ENCODE measurements around the gene RBM18.

Gene RBM18

GRCh38 chr9:122256206-122256605, 8.4 kb downstream of the RBM18 start:
- Histone ChIP-seq H3K27ac (ENCODE audit: low read depth, low read length, poor library complexity, severe bottlenecking) (no peak overlapping the region), H2AFZ (ENCODE audit: low read length) (no peak overlapping the region), H3K4me1 (ENCODE audit: insufficient read depth, low read length, severe bottlenecking) (no peaks in the 10 kb centered on the region), H3K9ac (ENCODE audit: low read length) (no peak overlapping the region), H3K4me2 (ENCODE audit: low read length) (no peak overlapping the region), H3K36me3 (ENCODE audit: insufficient read depth, low read length) (peaks cover 75% of the 10 kb centered on the region), H3K79me2 (ENCODE audit: insufficient read depth, low read length) (no peaks in the 10 kb centered on the region; the same call in 1 of the 2 replicates), H3F3A (ENCODE audit: insufficient read depth, low read length) (no peaks in the 10 kb centered on the region), H3K27me3 (ENCODE audit: insufficient read depth, low read length) (no peaks in the 10 kb centered on the region), H3K9me3 (ENCODE audit: low read length) (no peaks in the 10 kb centered on the region), H3K9me2 (ENCODE audit: low read depth, low read length) (no peaks in the 10 kb centered on the region), H4K20me1 (ENCODE audit: insufficient read depth, low read length) (no peaks in the 10 kb centered on the region; the same call in 1 of the 2 replicates), H3K4me3 (ENCODE audit: low read depth, low read length, poor library complexity, severe bottlenecking) (no peak overlapping the region)
- TF ChIP-seq CTCF (IDR thresholded peaks at IDR 0.05; ENCODE audit: low read length) (no peak), EZH2 (IDR thresholded peaks at IDR 0.05; ENCODE audit: borderline replicate concordance, low read length) (no peak)

GRCh38 chr9:122254761-122255160, 9.9 kb downstream of the RBM18 start:
- Histone ChIP-seq H3F3A (ENCODE audit: insufficient read depth, low read length) (no peaks in the 10 kb centered on the region), H3K27me3 (ENCODE audit: insufficient read depth, low read length) (no peaks in the 10 kb centered on the region), H3K9ac (ENCODE audit: low read length) (no peak overlapping the region), H3K27ac (ENCODE audit: low read depth, low read length, poor library complexity, severe bottlenecking) (no peak overlapping the region), H2AFZ (ENCODE audit: low read length) (no peak overlapping the region), H4K20me1 (ENCODE audit: insufficient read depth, low read length) (no peaks in the 10 kb centered on the region; the same call in 1 of the 2 replicates), H3K9me3 (ENCODE audit: low read length) (no peaks in the 10 kb centered on the region), H3K36me3 (ENCODE audit: insufficient read depth, low read length) (peaks cover 73% of the 10 kb centered on the region), H3K4me2 (ENCODE audit: low read length) (no peak overlapping the region), H3K4me1 (ENCODE audit: insufficient read depth, low read length, severe bottlenecking) (no peaks in the 10 kb centered on the region), H3K4me3 (ENCODE audit: low read depth, low read length, poor library complexity, severe bottlenecking) (no peak overlapping the region), H3K79me2 (ENCODE audit: insufficient read depth, low read length) (no peaks in the 10 kb centered on the region; the same call in 1 of the 2 replicates), H3K9me2 (ENCODE audit: low read depth, low read length) (no peaks in the 10 kb centered on the region)
- TF ChIP-seq EZH2 (IDR thresholded peaks at IDR 0.05; ENCODE audit: borderline replicate concordance, low read length) = no peak
- no peak for TF ChIP-seq CTCF (IDR thresholded peaks at IDR 0.05; ENCODE audit: low read length)

DNA sequence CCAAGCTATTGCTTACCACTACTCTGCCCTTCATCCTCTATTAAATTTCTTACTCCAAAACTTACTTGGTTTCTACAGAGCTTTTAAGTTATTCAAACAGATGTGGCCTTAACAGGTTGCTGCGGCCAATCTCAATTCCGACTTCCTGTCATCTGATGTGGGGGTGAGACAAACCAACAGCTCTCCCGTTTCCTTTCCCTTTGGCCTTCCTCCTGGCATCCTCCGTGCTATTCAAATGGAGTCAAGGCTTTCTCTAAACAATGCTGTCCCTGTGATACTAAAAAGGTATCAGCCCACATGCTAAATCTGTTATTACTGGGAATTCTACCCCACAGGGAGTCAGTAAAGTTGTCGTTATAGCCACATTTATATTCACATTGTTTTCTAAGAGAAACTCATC, 11.8 kb downstream of the RBM18 start:
- Histone ChIP-seq H3K9me3 (ENCODE audit: low read length) (no peaks in the 10 kb centered on the region), H3K9ac (ENCODE audit: low read length) (no peak overlapping the region), H3K4me1 (ENCODE audit: insufficient read depth, low read length, severe bottlenecking) (no peaks in the 10 kb centered on the region), H2AFZ (ENCODE audit: low read length) (no peak overlapping the region), H3K79me2 (ENCODE audit: insufficient read depth, low read length) (no peaks in the 10 kb centered on the region; the same call in 1 of the 2 replicates), H3K27ac (ENCODE audit: low read depth, low read length, poor library complexity, severe bottlenecking) (no peak overlapping the region), H3K4me2 (ENCODE audit: low read length) (no peak overlapping the region), H3K27me3 (ENCODE audit: insufficient read depth, low read length) (no peaks in the 10 kb centered on the region), H4K20me1 (ENCODE audit: insufficient read depth, low read length) (no peaks in the 10 kb centered on the region; the same call in 1 of the 2 replicates), H3K4me3 (ENCODE audit: low read depth, low read length, poor library complexity, severe bottlenecking) (no peak overlapping the region), H3K9me2 (ENCODE audit: low read depth, low read length) (no peaks in the 10 kb centered on the region), H3F3A (ENCODE audit: insufficient read depth, low read length) (no peaks in the 10 kb centered on the region), H3K36me3 (ENCODE audit: insufficient read depth, low read length) (peaks cover 78% of the 10 kb centered on the region)
- TF ChIP-seq EZH2 (IDR thresholded peaks at IDR 0.05; ENCODE audit: borderline replicate concordance, low read length) (no peak), CTCF (IDR thresholded peaks at IDR 0.05; ENCODE audit: low read length) (no peak)
